Activated CD8-positive, alpha-beta memory T cell treated with anti-CD3 and anti-CD28 coated beads, Interleukin-2, amount 50 U/mL, for 24 hours (primary cell): Measurements from ENCODE around the gene EXOG.
A peak's percentile ranks its signal among the peaks of the same experiment; 100 is the strongest.

Experiments
- DNase-seq: peaks from one replicate; pipeline ENCODE4 v3.0.0-alpha.2; 2020; ENCODE audit errors: extremely low read depth

Gene EXOG

GRCh38 chr3:38510631-38511030, 14.5 kb downstream of the EXOG start:
- DNase-seq = no peak

- DNase-seq = no peak
Measured at GRCh38 chr3:38511546-38511945, 15.4 kb downstream of the EXOG start.

GRCh38 chr3:38515367-38515766, 19.2 kb downstream of the EXOG start:
- no peak for DNase-seq

- DNase-seq = no peak
Measured at GRCh38 chr3:38516669-38517068, 20.5 kb downstream of the EXOG start.

GRCh38 chr3:38519000-38519399, 22.9 kb downstream of the EXOG start:
- DNase-seq = no peak

GRCh38 chr3:38519651-38520050, 23.5 kb downstream of the EXOG start:
- no peak for DNase-seq

- DNase-seq = peak; percentile 37
Measured at GRCh38 chr3:38521391-38521987, 25.3 kb downstream of the EXOG start.

GRCh38 chr3:38522002-38522401, 25.9 kb downstream of the EXOG start:
- DNase-seq = no peak

- DNase-seq = no peak
Measured at GRCh38 chr3:38524141-38524739, 28.1 kb downstream of the EXOG start.

GRCh38 chr3:38526792-38527191, 30.7 kb downstream of the EXOG start:
- no peak for DNase-seq

- DNase-seq = no peak
Measured at GRCh38 chr3:38528457-38528856, 32.3 kb downstream of the EXOG start.

GRCh38 chr3:38532529-38532928, 36.4 kb downstream of the EXOG start:
- DNase-seq = no peak

GRCh38 chr3:38533285-38533976, 37.3 kb downstream of the EXOG start:
- DNase-seq = no peak

- no peak for DNase-seq
Measured at GRCh38 chr3:38534180-38534579, 38.0 kb downstream of the EXOG start.

GRCh38 chr3:38534604-38535003, 38.5 kb downstream of the EXOG start:
- DNase-seq = no peak

- no peak for DNase-seq
Measured at GRCh38 chr3:38536671-38537070, 40.5 kb downstream of the EXOG start.

GRCh38 chr3:38538773-38539353, 42.7 kb downstream of the EXOG start:
- no peak for DNase-seq

GRCh38 chr3:38541806-38542205, 45.7 kb downstream of the EXOG start:
- DNase-seq = no peak

GRCh38 chr3:38542401-38543298, 46.5 kb downstream of the EXOG start:
- DNase-seq = no peak

GRCh38 chr3:38543586-38543985, 47.4 kb downstream of the EXOG start:
- no peak for DNase-seq

- no peak for DNase-seq
Measured at GRCh38 chr3:38544926-38545325, 48.8 kb downstream of the EXOG start.

- no peak for DNase-seq
Measured at GRCh38 chr3:38545550-38545949, 49.4 kb downstream of the EXOG start.
